OCI-LY3 (cell line): Measurements from ENCODE around the gene ROCK2.

Experiments
- CTCF ChIP-seq: fragments of 200-600, 300-600 bp; sonication (generic); IDR thresholded peaks from 2 replicates; pipeline ENCODE4 v1.5.1; 2014; ENCODE audit warnings: antibody characterized with exemption, low read length, low read depth
- EZH2phosphoT487 ChIP-seq: fragments of 200-600 bp; shearing (Covaris generic); IDR thresholded peaks from 2 replicates; pipeline ENCODE4 v1.6.1; 2018; ENCODE audit warnings: antibody characterized with exemption, mixed run types, low read depth

- TF ChIP-seq CTCF (no peak), EZH2phosphoT487 (no peak)
These were observed 10.1 kb upstream of the ROCK2 start for GRCh38 chr2:11354363-11355154.
